LHCN-M2 (cell line): ENCODE data around the gene SERINC2. TPM values are rescaled to one million over a fixed set of nuclear protein-coding genes. Genes with fewer than 3 reads are reported as not detected.

ENCODE experiments used
- DNase-seq: peaks from one replicate; pipeline ENCODE4 v3.0.0-alpha.2; 2012; ENCODE audit warnings: low read depth
- total RNA-seq: library from RNA; depleted of rRNA; stranded (reverse); fragments of >200 nt; gene quantifications from 2 replicates; pipeline ENCODE4 v1.2.3, GENCODE V29; 2014

The SERINC2 gene
- total RNA-seq, 1 experiment from 2014 or later = 23.9 TPM

- DNase-seq = no peak
Observed at GRCh38 chr1:31433396-31433930, 20.4 kb downstream of the SERINC2 start.

GRCh38 chr1:31434101-31434871 is 21.3 kb downstream of the SERINC2 start:
- no peak for DNase-seq

GRCh38 chr1:31434979-31435378 is 22.0 kb downstream of the SERINC2 start:
- no peak for DNase-seq

- no peak for DNase-seq
Observed at GRCh38 chr1:31435471-31436409, 22.7 kb downstream of the SERINC2 start.

- DNase-seq = no peak
Observed at GRCh38 chr1:31436596-31437432, 23.8 kb downstream of the SERINC2 start.

- DNase-seq = no peak
Observed at GRCh38 chr1:31437433-31438037, 24.5 kb downstream of the SERINC2 start.

GRCh38 chr1:31439276-31439675 is 26.3 kb downstream of the SERINC2 start:
- DNase-seq = no peak

GRCh38 chr1:31441073-31441472 is 28.1 kb downstream of the SERINC2 start:
- DNase-seq = no peak

- no peak for DNase-seq
Observed at GRCh38 chr1:31441558-31441957, 28.5 kb downstream of the SERINC2 start.

GRCh38 chr1:31441970-31442647 is 29.1 kb downstream of the SERINC2 start:
- no peak for DNase-seq

- DNase-seq = no peak
Observed at GRCh38 chr1:31442648-31442994, 29.6 kb downstream of the SERINC2 start.

GRCh38 chr1:31443673-31444072 is 30.7 kb downstream of the SERINC2 start:
- no peak for DNase-seq

GRCh38 chr1:31444725-31445448 is 31.9 kb downstream of the SERINC2 start:
- no peak for DNase-seq

GRCh38 chr1:31445951-31446350 is 32.9 kb downstream of the SERINC2 start:
- no peak for DNase-seq

- no peak for DNase-seq
Observed at GRCh38 chr1:31447210-31447609, 34.2 kb downstream of the SERINC2 start.

GRCh38 chr1:31453384-31454079 is 40.5 kb downstream of the SERINC2 start:
- DNase-seq = no peak

GRCh38 chr1:31458287-31458896 is 45.4 kb downstream of the SERINC2 start:
- no peak for DNase-seq

GRCh38 chr1:31460027-31460426 is 47.0 kb downstream of the SERINC2 start:
- peak; percentile 24 for DNase-seq
